SK-N-SH treated with all-trans-retinoic acid at 6 μM for 48 hours (cell line): Measurements from ENCODE around the gene ARHGAP24.

Source experiments
- ATAC-seq: fragments of 200-7000 bp; cut with Tn5 transposase; 3 replicates; pipeline ENCODE4 v1.9.1; 2020; ENCODE audit warnings: mild to moderate bottlenecking, moderate library complexity
- ARNTL ChIP-seq: fragments of 450-650 bp; formaldehyde crosslinking; IDR thresholded peaks from 2 replicates; pipeline ENCODE4 v1.5.0; 2020; ENCODE audit warnings: low read depth, mild to moderate bottlenecking, moderate library complexity, borderline replicate concordance
- BACH2 ChIP-seq: fragments of 250-450 bp; sonication (Bioruptor Pico); IDR thresholded peaks from 2 replicates; pipeline ENCODE4 v1.9.0; 2021; ENCODE audit warnings: mild to moderate bottlenecking, borderline replicate concordance
- GLIS3 ChIP-seq: fragments of 250-450 bp; sonication (Bioruptor Pico); IDR thresholded peaks from 2 replicates; pipeline ENCODE4 v1.5.0; 2020; ENCODE audit warnings: mild to moderate bottlenecking, moderate library complexity
- ISL1 ChIP-seq: fragments of 250-450 bp; sonication (Bioruptor Pico); IDR thresholded peaks from 2 replicates; pipeline ENCODE4 v2.1.2; 2022; ENCODE audit warnings: mild to moderate bottlenecking, moderate library complexity
- OSR1 ChIP-seq: fragments of 250-450 bp; sonication (Bioruptor Pico); IDR thresholded peaks from 2 replicates; pipeline ENCODE4 v1.8.0; 2022; ENCODE audit warnings: moderate library complexity, mild to moderate bottlenecking, inconsistent platforms
- POU6F1 ChIP-seq: fragments of 250-450 bp; sonication (Bioruptor Pico); IDR thresholded peaks from 2 replicates; pipeline ENCODE4 v1.8.0; 2021; ENCODE audit warnings: low read depth, mild to moderate bottlenecking, moderate library complexity, borderline replicate concordance
- PPARA ChIP-seq: fragments of 250-450 bp; sonication (Bioruptor Pico); IDR thresholded peaks from 2 replicates; pipeline ENCODE4 v1.5.0; 2020; ENCODE audit warnings: mild to moderate bottlenecking, borderline replicate concordance
- RARB ChIP-seq: fragments of 250-450 bp; sonication (Bioruptor Pico); IDR thresholded peaks from 2 replicates; pipeline ENCODE4 v1.8.0; 2021; ENCODE audit warnings: mild to moderate bottlenecking, moderate library complexity
- SNAI2 ChIP-seq: fragments of 250-450 bp; sonication (Bioruptor Pico); IDR thresholded peaks from 2 replicates; pipeline ENCODE4 v1.5.0; 2020; ENCODE audit warnings: mild to moderate bottlenecking, moderate library complexity
- TCF4 ChIP-seq: fragments of 250-450 bp; sonication (Bioruptor Pico); IDR thresholded peaks from 2 replicates; pipeline ENCODE4 v1.8.0; 2021; ENCODE audit warnings: mild to moderate bottlenecking, moderate library complexity, borderline replicate concordance
- TOX ChIP-seq: fragments of 250-450 bp; sonication (Bioruptor Pico); IDR thresholded peaks from 2 replicates; pipeline ENCODE4 v1.8.0; 2021; ENCODE audit warnings: mild to moderate bottlenecking, moderate library complexity, borderline replicate concordance
- ZC3H10 ChIP-seq: fragments of 250-450 bp; sonication (Bioruptor Pico); IDR thresholded peaks from 2 replicates; pipeline ENCODE4 v1.5.1; 2021; ENCODE audit warnings: mild to moderate bottlenecking, moderate library complexity
- ZFP3 ChIP-seq: fragments of 250-450 bp; sonication (Bioruptor Pico); IDR thresholded peaks from 2 replicates; pipeline ENCODE4 v1.5.0; 2020; ENCODE audit warnings: mild to moderate bottlenecking, moderate library complexity
- ZFP30 ChIP-seq: fragments of 450-650 bp; formaldehyde crosslinking; IDR thresholded peaks from 2 replicates; pipeline ENCODE4 v1.5.0; 2022; ENCODE audit warnings: mild to moderate bottlenecking, moderate library complexity
- ZNF565 ChIP-seq: fragments of 450-650 bp; formaldehyde crosslinking; conservative IDR thresholded peaks from 2 replicates; pipeline ENCODE4 v1.5.0; 2020; ENCODE audit warnings: low read depth, mild to moderate bottlenecking, moderate library complexity
- ZNF70 ChIP-seq: fragments of 450-650 bp; formaldehyde crosslinking; IDR thresholded peaks from 2 replicates; pipeline ENCODE4 v1.5.0; 2020; ENCODE audit warnings: mild to moderate bottlenecking, moderate library complexity
- ZNF8 ChIP-seq: fragments of 450-650 bp; formaldehyde crosslinking; IDR thresholded peaks from 2 replicates; pipeline ENCODE4 v1.5.0; 2020; ENCODE audit warnings: mild to moderate bottlenecking, moderate library complexity
- TF ChIP-seq, protein P1 (sequence below): fragments of 250-450 bp; sonication (Bioruptor Pico); IDR thresholded peaks from 2 replicates; pipeline ENCODE4 v1.5.1; 2020; ENCODE audit warnings: low read depth, mild to moderate bottlenecking, moderate library complexity

The ARHGAP24 gene

DNA sequence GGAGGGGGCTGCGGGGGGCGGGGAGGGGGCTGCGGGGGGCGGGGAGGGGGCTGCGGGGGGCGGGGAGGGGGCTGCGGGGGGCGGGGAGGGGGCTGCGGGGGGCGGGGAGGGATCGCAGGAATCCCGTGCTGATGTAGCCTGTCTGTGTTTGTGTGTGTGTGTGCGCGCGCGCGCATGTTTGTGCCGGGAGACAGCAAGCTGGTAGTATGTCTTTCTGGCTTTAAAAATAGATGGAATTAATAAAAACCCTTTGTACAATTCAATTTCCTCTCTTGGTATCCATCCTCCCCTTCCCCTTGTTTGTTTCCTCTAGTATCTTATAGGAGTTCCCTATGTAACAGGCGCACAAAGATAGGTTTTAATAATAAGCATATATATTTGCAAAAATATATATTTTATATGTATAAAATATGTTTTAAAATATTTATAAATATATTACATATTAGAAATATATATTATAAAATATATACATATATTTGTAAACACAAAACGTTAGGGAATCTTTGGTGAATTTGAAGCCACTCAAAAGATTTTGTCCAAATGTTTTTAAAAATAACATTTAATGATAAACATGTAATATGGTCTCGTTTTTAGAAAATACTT is 782 bp downstream of the ARHGAP24 start:
- ATAC-seq = peak; percentile 19; the same call in 1 of the 3 replicates

DNA sequence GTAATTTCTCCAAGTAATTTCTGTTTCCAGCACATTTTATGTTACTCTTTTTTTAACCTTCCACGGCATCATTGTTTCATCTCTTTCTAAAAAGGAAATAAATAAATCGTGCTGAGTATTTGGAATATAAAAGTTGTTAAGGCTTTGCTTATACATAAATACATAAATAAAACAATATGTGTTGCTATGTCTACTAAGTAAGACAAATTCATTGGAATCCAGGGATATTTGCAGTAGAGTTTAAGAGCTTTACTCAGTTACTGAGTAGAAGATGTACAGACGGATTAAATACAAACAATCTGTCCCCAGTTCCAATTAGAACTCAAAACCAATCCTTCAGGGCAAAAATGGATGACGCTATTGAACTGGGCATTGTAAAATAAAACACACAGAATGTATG is 1.4 kb downstream of the ARHGAP24 start:
- no peak for ATAC-seq

More for the DNA sequence above, 782 bp downstream of the ARHGAP24 start:
- TF ChIP-seq ARNTL = no peak
- no peak for TF ChIP-seq ZC3H10 (CRISPR knock-in tag)
- TF ChIP-seq, protein P1, sequence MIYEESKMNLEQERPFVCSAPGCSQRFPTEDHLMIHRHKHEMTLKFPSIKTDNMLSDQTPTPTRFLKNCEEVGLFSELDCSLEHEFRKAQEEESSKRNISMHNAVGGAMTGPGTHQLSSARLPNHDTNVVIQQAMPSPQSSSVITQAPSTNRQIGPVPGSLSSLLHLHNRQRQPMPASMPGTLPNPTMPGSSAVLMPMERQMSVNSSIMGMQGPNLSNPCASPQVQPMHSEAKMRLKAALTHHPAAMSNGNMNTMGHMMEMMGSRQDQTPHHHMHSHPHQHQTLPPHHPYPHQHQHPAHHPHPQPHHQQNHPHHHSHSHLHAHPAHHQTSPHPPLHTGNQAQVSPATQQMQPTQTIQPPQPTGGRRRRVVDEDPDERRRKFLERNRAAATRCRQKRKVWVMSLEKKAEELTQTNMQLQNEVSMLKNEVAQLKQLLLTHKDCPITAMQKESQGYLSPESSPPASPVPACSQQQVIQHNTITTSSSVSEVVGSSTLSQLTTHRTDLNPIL = no peak
- no peak for TF ChIP-seq OSR1 (CRISPR knock-in tag)
- no peak for TF ChIP-seq BACH2 (CRISPR knock-in tag)
- TF ChIP-seq ZNF70 (CRISPR knock-in tag) = no peak
- no peak for TF ChIP-seq ZNF8
- TF ChIP-seq ZFP30 = no peak
- TF ChIP-seq SNAI2 (CRISPR knock-in tag) = no peak
- no peak for TF ChIP-seq ISL1
- TF ChIP-seq RARB (CRISPR knock-in tag) = no peak
- TF ChIP-seq, all 23 proteins: peak for 0

DNA sequence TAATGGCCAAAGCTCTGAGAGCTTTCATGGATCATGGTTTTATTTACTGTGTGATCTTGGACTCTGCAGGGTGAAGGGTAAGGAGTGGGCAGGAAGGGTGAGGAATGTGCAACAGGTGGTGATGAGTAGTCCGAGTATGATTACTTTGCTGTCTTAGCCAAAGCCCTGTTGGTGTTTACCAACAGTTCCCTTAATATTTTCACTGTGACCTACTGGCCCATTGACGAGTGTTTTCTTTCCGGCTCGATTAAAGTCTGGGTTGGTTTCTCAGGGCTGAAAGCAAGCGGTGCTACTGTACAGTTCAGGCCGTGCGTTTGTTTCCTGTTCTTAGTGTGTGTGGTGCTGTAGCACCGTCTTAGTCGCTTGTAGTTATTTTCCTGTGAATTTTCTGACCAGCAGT is 2.6 kb downstream of the ARHGAP24 start:
- TF ChIP-seq, protein P1 = no peak
- TF ChIP-seq ZNF565 (CRISPR knock-in tag) (no peak), ARNTL (no peak), ZNF8 (no peak), SNAI2 (CRISPR knock-in tag) (no peak)
- ATAC-seq = no peak

More for the DNA sequence above, 1.4 kb downstream of the ARHGAP24 start:
- no peak for TF ChIP-seq TOX (CRISPR knock-in tag)
- no peak for TF ChIP-seq GLIS3
- TF ChIP-seq ZNF565 (CRISPR knock-in tag) = no peak
- TF ChIP-seq PPARA = no peak
- TF ChIP-seq RARB (CRISPR knock-in tag) = no peak
- TF ChIP-seq, all 23 proteins: peak for 0

DNA sequence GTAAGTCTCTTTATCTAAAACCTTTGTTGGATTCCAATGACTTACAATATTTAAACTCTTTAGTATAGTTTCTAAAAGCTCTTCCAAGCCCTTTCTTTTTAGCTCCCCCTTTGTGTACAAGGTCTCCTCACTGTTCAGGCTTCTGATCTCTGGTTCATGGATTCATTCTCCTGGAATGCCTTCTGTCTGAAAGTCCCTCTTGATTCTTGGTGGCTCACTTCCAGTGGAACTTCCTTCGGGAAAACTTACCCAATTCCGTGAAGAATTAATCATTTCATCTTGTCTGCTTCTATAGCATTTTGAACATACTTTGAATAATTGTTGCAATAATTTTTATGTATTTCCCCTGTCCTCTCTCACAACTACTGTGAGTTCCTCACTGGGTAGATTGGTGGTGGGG is 3.6 kb downstream of the ARHGAP24 start:
- TF ChIP-seq RARB (CRISPR knock-in tag) (no peak), ZNF70 (CRISPR knock-in tag) (no peak)
- ATAC-seq = no peak

DNA sequence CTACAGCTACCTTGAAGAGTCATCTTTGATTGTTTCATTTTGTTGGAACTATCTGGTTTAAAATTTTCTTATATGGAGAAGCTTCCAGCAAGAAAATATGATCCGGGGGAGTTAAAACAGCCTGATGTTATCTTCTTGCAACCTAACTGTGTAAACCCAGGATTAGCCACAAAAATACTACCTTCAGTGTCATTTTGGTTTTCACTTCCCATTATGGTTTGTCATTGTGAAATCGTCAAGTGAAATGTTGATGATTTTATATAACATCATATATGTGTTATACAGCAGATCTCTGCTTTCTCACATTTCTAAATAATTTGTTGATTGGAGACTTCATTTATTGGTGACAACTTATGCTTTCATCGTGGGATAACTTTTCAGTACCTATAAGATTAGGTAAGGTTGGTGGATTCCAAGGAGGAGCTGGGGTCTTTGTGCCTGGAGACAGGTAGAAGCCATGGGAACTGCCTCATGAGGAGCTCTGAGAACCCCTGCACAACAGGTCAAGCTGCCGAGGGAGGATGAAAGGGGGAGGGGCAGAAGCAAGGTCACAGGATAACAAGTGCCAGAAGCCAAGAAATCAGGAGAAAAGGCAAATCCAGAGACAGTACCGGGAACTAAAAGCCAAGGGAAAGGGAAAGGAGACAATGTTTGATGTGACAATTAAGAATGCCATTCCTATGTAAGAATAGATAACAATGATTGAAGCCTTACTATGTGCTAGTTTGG is 7.2 kb downstream of the ARHGAP24 start:
- no peak for TF ChIP-seq GLIS3
- TF ChIP-seq PPARA = no peak
- no peak for TF ChIP-seq SNAI2 (CRISPR knock-in tag)
- TF ChIP-seq POU6F1 (CRISPR knock-in tag) = no peak
- no peak for TF ChIP-seq ISL1
- TF ChIP-seq TCF4 (CRISPR knock-in tag) = no peak
- TF ChIP-seq ZFP3 (CRISPR knock-in tag) = no peak
- no peak for TF ChIP-seq TOX (CRISPR knock-in tag)
- TF ChIP-seq ZNF70 (CRISPR knock-in tag) = no peak
- TF ChIP-seq, protein P1 = no peak
- ATAC-seq = no peak
